ENCODE measurements around the gene GRIK2.

Gene GRIK2

DNA sequence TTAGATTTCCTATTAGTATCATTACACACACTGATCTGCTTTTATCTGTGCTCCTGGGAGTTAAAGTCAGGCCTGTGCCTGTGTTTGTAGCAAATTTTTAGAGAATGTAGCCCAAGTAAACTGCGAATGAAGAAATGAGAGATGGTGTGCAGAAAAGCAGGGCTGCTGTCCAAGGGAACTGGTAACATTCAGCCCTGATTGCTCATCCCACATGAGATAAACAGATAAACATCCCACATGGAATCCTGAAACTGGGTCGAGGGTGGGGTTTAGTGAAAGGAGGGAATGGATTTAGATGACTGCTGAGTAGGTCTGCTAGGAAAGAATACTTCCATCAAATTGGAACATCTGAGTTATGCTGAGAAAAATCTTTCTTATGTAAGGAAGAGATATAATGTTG is 69.1 kb downstream of the GRIK2 start:
- no peak for DNase-seq

DNA sequence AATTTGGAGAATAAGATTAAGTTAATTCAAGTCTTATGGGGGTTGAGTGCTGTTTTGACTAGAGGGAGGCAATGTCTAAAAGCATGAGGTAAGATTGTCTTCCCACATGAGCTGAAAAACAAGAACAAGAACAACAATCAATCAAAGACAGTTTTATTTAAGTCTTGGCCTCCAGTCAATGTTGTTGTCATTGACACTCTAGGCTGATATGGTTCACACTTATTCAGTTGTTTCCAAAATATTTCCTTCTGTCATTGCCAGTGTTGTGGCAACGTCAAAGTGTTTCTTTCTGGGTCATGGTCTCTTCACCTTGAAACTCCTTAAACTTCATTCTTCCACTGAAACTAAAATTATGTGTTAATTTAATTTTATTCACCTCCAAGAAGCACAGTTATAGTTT is 72.4 kb downstream of the GRIK2 start:
- no peak for DNase-seq

DNA sequence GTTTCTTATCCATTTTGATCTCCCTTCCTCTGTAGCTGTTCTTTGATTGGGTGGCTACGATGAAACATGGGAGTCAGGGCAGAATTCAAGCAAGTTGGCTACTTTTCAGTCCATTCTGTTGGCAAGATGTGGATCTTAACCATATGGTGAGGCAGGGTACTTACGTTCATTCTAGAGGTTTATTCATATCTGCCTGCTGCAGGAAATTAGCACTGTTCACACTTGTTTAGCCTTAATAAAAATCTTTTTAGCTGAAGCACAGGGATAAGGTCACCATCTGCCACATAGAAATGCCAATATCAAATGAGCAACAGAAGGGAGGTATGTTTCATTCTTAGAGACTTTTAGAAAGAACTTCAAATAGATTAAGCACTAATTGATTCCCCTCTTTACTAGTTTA is 83.9 kb downstream of the GRIK2 start:
- DNase-seq = no peak

- no peak for DNase-seq
These were observed 85.4 kb downstream of the GRIK2 start for GRCh38 chr6:101478891-101479290.

GRCh38 chr6:101482606-101483005 is 89.1 kb downstream of the GRIK2 start:
- peak; percentile 75 for DNase-seq

DNA sequence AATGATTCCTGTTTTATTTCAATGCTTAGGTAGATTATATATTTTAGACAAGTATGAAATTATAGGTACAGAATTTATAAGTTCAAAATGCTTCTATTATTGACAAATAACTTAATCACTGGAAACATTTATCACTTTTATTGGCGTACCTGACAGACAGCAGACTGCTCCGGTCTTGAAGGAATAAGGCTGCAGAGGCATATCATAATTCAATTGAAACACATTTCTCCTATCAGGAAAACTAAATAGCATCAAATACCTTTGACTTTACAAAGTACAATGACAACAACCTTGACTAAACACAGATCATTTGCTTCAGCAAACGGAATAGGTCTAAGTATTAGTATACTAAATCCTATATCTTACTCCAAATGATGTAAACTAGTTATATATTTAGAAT is 91.3 kb downstream of the GRIK2 start:
- no peak for DNase-seq

GRCh38 chr6:101486124-101486523 is 92.6 kb downstream of the GRIK2 start:
- no peak for DNase-seq

- no peak for DNase-seq
These were observed 93.2 kb downstream of the GRIK2 start for GRCh38 chr6:101486726-101487125.

DNA sequence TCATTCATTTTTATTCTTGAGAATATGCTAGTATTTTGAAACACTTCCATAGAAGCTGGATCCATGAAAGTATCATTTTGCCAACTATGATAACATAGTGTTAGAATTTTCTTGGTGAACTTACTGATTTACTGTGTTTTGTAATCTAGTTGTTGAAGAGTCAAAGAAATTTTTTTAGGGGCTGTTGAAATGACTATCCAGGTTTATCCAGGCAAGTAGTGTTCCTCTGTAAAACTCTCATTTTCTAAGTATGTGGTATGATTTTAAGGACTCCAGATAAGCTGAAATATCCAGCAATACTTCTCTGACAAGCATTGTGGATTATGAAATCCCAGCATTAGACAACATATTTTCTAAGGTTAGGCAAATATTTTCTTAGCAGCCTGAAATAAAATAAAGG is 95.9 kb downstream of the GRIK2 start:
- no peak for DNase-seq

GRCh38 chr6:101490857-101491256 is 97.3 kb downstream of the GRIK2 start:
- DNase-seq = no peak

GRCh38 chr6:101502818-101503217 is 109.3 kb downstream of the GRIK2 start:
- DNase-seq = no peak

DNA sequence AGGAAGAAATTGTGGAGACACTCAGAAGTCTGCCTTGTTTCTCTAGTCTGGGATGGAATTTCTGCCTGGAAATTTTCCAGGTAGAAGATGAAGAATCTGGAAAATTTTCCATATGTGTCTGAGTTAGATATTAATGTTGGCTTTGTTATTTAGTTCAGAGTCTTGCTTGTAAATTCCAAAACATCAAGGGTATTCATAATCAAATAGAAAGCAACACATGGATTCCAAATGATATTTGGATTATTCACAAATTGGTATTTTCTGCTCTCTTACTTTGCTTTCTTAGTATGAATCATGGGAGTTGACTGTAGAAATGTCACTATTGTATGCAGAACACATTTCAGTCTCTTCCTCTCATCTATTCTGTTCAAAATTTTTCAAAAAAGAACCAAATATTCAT is 116.0 kb downstream of the GRIK2 start:
- no peak for DNase-seq

GRCh38 chr6:101513181-101513580 is 119.7 kb downstream of the GRIK2 start:
- DNase-seq = no peak

- DNase-seq = no peak
These were observed 123.1 kb downstream of the GRIK2 start for GRCh38 chr6:101516578-101516977.

DNA sequence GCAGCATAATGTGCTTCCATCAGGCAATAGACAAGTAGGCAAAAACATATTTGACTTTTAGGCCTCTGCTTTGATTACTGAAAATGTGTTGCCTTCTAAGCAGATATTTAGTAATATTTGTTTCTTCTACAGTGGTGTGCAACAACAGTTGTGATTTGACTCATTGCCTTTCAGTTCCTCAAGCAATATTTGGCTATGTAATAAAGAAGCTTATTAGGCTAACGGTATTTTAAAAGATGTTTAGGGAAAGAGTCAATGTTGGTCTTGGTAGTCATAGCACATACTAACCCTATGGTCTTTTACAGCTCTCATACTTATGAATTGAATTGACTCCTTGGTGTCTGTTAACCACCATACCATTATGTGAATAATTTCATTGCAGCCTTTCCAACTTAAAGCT is 124.1 kb downstream of the GRIK2 start:
- no peak for DNase-seq

- DNase-seq = no peak
These were observed 128.7 kb downstream of the GRIK2 start for GRCh38 chr6:101522254-101522653.

GRCh38 chr6:101527467-101527866 is 134.0 kb downstream of the GRIK2 start:
- DNase-seq = no peak

- no peak for DNase-seq
These were observed 135.3 kb downstream of the GRIK2 start for GRCh38 chr6:101528801-101529200.

DNA sequence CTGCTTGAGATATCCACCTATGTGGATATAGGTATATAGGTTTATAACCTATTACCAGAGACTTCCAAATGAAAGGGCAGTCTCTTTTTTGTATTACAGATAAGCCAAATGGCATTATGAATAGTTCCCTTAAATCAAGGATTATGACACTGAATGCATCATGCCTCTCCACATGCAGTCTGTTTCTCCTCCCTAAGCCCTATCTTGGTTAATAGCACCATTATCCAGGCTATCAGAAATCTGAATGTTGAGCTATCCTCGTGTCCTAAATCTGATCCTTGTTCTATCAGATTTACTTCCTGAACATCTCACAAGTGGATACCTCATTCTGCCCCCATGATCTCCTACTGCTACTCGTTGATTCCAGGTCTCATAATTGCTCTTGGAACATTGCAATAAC is 138.0 kb downstream of the GRIK2 start:
- no peak for DNase-seq

DNA sequence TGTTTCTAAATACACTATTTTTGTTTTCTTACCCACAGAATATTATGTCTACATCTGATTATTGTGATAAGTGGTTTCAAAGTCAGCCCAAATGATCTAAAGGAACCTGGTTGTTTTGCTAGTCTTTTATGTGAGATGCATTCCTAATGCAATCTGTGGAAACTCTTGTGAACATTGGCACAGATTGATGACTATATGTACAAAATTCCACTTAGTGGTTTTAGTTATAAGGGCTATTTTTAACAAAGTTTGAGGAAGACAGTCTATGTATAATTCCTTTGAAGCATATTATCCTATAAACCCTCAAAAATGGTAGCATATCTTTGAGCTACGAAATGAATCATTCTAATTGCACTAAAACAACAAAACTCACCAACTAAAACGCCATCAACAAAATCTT is 140.9 kb downstream of the GRIK2 start:
- DNase-seq = no peak

DNA sequence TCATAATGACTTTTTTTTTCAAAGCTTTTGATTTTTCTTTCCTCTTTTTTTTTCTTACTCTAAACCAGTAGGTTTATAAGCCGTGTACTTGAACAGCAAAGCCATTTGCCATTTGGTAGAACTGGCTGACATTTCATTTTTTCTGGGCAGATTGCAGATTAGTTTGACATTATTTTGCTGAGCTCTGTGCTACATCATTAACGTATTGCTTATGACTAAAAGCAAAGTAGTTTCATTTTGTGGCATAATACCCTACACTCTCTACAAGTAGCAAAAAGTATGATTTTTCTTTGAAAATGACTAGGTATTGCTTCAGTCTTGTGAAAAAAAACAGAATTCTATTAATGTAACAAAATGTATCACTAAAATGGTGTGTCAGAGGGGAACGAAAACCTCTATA is 141.3 kb downstream of the GRIK2 start:
- no peak for DNase-seq

GRCh38 chr6:101537753-101538316 is 144.3 kb downstream of the GRIK2 start:
- peak; percentile 27 for DNase-seq

DNA sequence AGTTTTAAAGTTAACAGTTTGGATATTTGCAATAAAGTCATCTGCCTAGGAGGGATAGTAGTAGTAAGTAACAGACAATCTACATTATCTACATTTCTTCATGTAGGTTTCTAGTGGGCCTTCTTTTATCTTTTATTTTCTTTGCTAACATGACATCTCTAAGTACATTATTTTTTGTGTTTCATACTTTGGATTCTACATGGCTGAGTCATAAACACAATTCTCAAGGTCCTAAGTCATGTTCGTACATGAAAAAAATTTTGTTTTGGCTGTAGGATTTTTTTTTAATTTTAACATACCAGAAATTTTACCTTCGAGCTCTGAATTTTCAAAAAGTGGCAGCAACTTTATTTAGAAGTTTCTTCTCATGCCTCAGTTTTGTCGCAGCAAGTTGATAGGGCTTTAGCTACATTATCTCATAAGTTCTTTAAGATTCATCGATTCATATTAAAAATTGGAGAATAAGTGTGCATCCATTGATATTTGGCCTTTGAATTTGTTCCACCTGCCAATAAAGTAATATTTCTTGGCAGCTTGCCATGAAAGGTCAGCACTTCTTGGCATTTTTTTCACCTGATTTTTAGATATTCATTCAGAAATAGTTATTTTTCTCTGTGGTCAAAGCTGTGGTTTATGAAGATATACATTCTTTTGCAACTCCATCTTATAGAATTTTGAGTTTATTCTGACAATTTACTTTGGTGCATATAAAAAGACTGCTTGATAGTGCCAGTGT is 146.2 kb downstream of the GRIK2 start:
- no peak for DNase-seq

- no peak for DNase-seq
These were observed 148.4 kb downstream of the GRIK2 start for GRCh38 chr6:101541894-101542293.

DNA sequence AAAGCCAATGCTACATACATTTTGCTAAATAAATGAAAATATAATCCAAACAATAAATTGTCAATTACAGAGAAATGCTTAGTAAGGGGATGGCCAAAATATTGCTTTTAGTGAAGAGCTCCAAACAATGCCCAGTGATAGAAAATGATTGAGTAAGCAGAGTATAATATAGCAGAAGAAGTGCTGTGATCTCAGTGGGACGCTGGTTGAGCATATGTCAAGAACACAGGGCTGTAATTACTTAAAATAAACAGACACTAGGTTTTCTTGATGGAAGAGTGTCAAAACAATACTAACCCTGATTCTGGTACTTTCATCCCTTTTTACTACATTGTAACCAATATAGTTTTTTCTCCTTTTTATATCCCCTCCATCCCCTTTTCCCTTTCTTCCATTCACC is 150.3 kb downstream of the GRIK2 start:
- no peak for DNase-seq

Measured in inflammatory macrophage treated with lipopolysaccharide for 4 hours (primary cell).